CD8-positive, alpha-beta memory T cell (primary cell): ENCODE measurements around the gene LINGO1. TPM values are rescaled to one million over a fixed set of nuclear protein-coding genes. Genes with fewer than 3 reads are reported as not detected.

Experiments
- CTCF ChIA-PET: fragments of 350-600 bp; sonication (Branson Sonifier 250); formaldehyde crosslinking; loops from one replicate; lab custom pipeline; 2021; ENCODE audit warnings: antibody characterized with exemption; lab: Charles Lee
- POLR2A ChIA-PET: fragments of 350-600 bp; sonication (Branson Sonifier 250); formaldehyde crosslinking; loops from one replicate; lab custom pipeline; 2021; ENCODE audit warnings: antibody characterized with exemption; lab: Charles Lee
- DNase-seq, 5 donors: peaks; one replicate each; pipeline versions ENCODE4 v3.0.0 to v3.0.0-alpha.2; 2020 to 2022; ENCODE audit warnings: mixed read lengths in 1 of 5
- H3K27ac ChIP-seq: one replicate; pipeline ENCODE4 v1.7.0; 2013; ENCODE audit warnings: low read depth, mild to moderate bottlenecking, low read length, moderate library complexity
- H3K27me3 ChIP-seq: 2 replicates; pipeline ENCODE4 v1.7.0; 2013; ENCODE audit warnings: low read length, mild to moderate bottlenecking; ENCODE audit not compliant: insufficient read depth, poor library complexity, severe bottlenecking
- H3K36me3 ChIP-seq: 2 replicates; pipeline ENCODE4 v1.7.0; 2013; ENCODE audit warnings: mild to moderate bottlenecking, low read length, moderate library complexity; ENCODE audit not compliant: insufficient read depth
- H3K4me1 ChIP-seq: 2 replicates; pipeline ENCODE4 v1.7.0; 2013; ENCODE audit warnings: mild to moderate bottlenecking, low read length, moderate library complexity; ENCODE audit not compliant: insufficient read depth
- H3K4me3 ChIP-seq: 2 replicates; pipeline ENCODE4 v1.7.0; 2013; ENCODE audit warnings: mild to moderate bottlenecking, low read length
- H3K9me3 ChIP-seq: 2 replicates; pipeline ENCODE4 v1.7.0; 2013; ENCODE audit warnings: mild to moderate bottlenecking, low read length
- H3K27ac Mint-ChIP-seq, 8 donors: one replicate each; pipeline ENCODE4 v1.8.0; 2020 to 2021; ENCODE audit warnings: mixed read lengths in 8 of 8, mild to moderate bottlenecking in 6 of 8, inconsistent platforms in 3 of 8, moderate library complexity in 3 of 8
- H3K27me3 Mint-ChIP-seq, 2 donors: one replicate each; pipeline ENCODE4 v1.8.0; 2020 to 2021; ENCODE audit warnings: mixed read lengths in 2 of 2, mild to moderate bottlenecking in 1 of 2, moderate library complexity in 1 of 2
- H3K36me3 Mint-ChIP-seq, 3 donors: one replicate each; pipeline ENCODE4 v1.8.0; 2020 to 2021; ENCODE audit warnings: mixed read lengths in 3 of 3, inconsistent platforms in 1 of 3, mild to moderate bottlenecking in 1 of 3
- H3K4me1 Mint-ChIP-seq, 3 donors: one replicate each; pipeline ENCODE4 v1.8.0; 2020 to 2021; ENCODE audit warnings: mixed read lengths in 3 of 3, inconsistent platforms in 1 of 3, mild to moderate bottlenecking in 1 of 3
- H3K4me3 Mint-ChIP-seq, 7 donors: one replicate each; pipeline ENCODE4 v1.8.0; 2020 to 2021; ENCODE audit warnings: mixed read lengths in 7 of 7, mild to moderate bottlenecking in 6 of 7, moderate library complexity in 4 of 7, inconsistent platforms in 2 of 7
- H3K9me3 Mint-ChIP-seq, 5 donors: one replicate each; pipeline ENCODE4 v1.8.0; 2020 to 2022; ENCODE audit warnings: mixed read lengths in 5 of 5, mild to moderate bottlenecking in 3 of 5, moderate library complexity in 2 of 5, inconsistent platforms in 1 of 5
- polyA plus RNA-seq: library from polyadenylated mRNA; unstranded; fragments of 300-500 nt; fragmentation: Illumina TruSeq; gene quantifications from one replicate; pipeline ENCODE4 v1.2.3, GENCODE V29; 2021
- total RNA-seq, 2 experiments: library from RNA; stranded (reverse); gene quantifications; one replicate each; pipeline ENCODE4 v1.2.3, GENCODE V29; 2021

Gene LINGO1
- total and polyA plus RNA-seq, 3 experiments from 2014 or later = not detected

GRCh38 chr15:77621847-77622208 is 10.9 kb downstream of the LINGO1 start:
- DNase-seq = no peak
- CTCF ChIA-PET = no interaction called here

GRCh38 chr15:77620960-77621647 is 11.6 kb downstream of the LINGO1 start:
- H3K36me3 Mint-ChIP-seq = no peaks in the 10 kb centered on the region
- H3K9me3 Mint-ChIP-seq = no peaks in the 10 kb centered on the region
- peaks cover 5 to 9% of the 10 kb centered on the region in 2 donors for H3K27me3 Mint-ChIP-seq
- Histone ChIP-seq H3K4me3 (no peak overlapping the region), H3K27ac (peak overlapping the region; percentile 38), H3K36me3 (no peaks in the 10 kb centered on the region), H3K27me3 (no peaks in the 10 kb centered on the region), H3K4me1 (no peaks in the 10 kb centered on the region), H3K9me3 (no peaks in the 10 kb centered on the region)
- CTCF ChIA-PET = no interaction called here
- POLR2A ChIA-PET = no interaction called here
- no peak for DNase-seq
- H3K27ac Mint-ChIP-seq = no peak overlapping the region
- H3K4me1 Mint-ChIP-seq = no peaks in the 10 kb centered on the region
- H3K4me3 Mint-ChIP-seq = no peak overlapping the region

More at GRCh38 chr15:77621847-77622208, 10.9 kb downstream of the LINGO1 start:
- no peak overlapping the region for H3K4me3 ChIP-seq
- no peaks in the 10 kb centered on the region for H3K36me3 ChIP-seq
- H3K4me1 ChIP-seq = no peaks in the 10 kb centered on the region
- peak overlapping the region; percentile 38 for H3K27ac ChIP-seq
- Mint-ChIP-seq H3K4me1 (no peaks in the 10 kb centered on the region), H3K9me3 (no peaks in the 10 kb centered on the region), H3K27ac (no peak overlapping the region), H3K27me3 (peaks cover 5 to 14% of the 10 kb centered on the region in 2 donors), H3K4me3 (no peak overlapping the region), H3K36me3 (no peaks in the 10 kb centered on the region)
- POLR2A ChIA-PET = no interaction called here
- H3K9me3 ChIP-seq = no peaks in the 10 kb centered on the region
- no peaks in the 10 kb centered on the region for H3K27me3 ChIP-seq

GRCh38 chr15:77620297-77620696 is 12.4 kb downstream of the LINGO1 start:
- Histone ChIP-seq H3K4me1 (no peaks in the 10 kb centered on the region), H3K36me3 (no peaks in the 10 kb centered on the region), H3K4me3 (no peak overlapping the region), H3K27ac (no peak overlapping the region), H3K9me3 (no peaks in the 10 kb centered on the region), H3K27me3 (no peaks in the 10 kb centered on the region)
- peaks cover 5 to 9% of the 10 kb centered on the region in 2 donors for H3K27me3 Mint-ChIP-seq
- no peak overlapping the region for H3K27ac Mint-ChIP-seq
- DNase-seq = no peak
- POLR2A ChIA-PET = no interaction called here
- CTCF ChIA-PET = no interaction called here
- H3K4me3 Mint-ChIP-seq = no peak overlapping the region
- H3K9me3 Mint-ChIP-seq = no peaks in the 10 kb centered on the region
- H3K4me1 Mint-ChIP-seq = no peaks in the 10 kb centered on the region
- no peaks in the 10 kb centered on the region for H3K36me3 Mint-ChIP-seq

GRCh38 chr15:77619883-77620282 is 12.8 kb downstream of the LINGO1 start:
- no peaks in the 10 kb centered on the region for H3K9me3 ChIP-seq
- H3K27ac ChIP-seq = no peak overlapping the region
- ChIA-PET POLR2A (no interaction called here), CTCF (no interaction called here)
- H3K36me3 Mint-ChIP-seq = no peaks in the 10 kb centered on the region
- DNase-seq = no peak
- H3K4me1 Mint-ChIP-seq = no peaks in the 10 kb centered on the region
- H3K4me1 ChIP-seq = no peaks in the 10 kb centered on the region
- H3K9me3 Mint-ChIP-seq = no peaks in the 10 kb centered on the region
- H3K4me3 Mint-ChIP-seq = no peak overlapping the region
- H3K27ac Mint-ChIP-seq = no peak overlapping the region
- no peaks in the 10 kb centered on the region for H3K27me3 ChIP-seq
- no peaks in the 10 kb centered on the region for H3K36me3 ChIP-seq
- H3K27me3 Mint-ChIP-seq = peaks cover 5 to 9% of the 10 kb centered on the region in 2 donors
- no peak overlapping the region for H3K4me3 ChIP-seq

- H3K4me1 ChIP-seq = no peaks in the 10 kb centered on the region
- POLR2A ChIA-PET = no interaction called here
- H3K36me3 ChIP-seq = no peaks in the 10 kb centered on the region
- no peaks in the 10 kb centered on the region for H3K27me3 ChIP-seq
- Mint-ChIP-seq H3K27ac (peak overlapping the region in 1 of 8 donors; percentile 70), H3K36me3 (no peaks in the 10 kb centered on the region), H3K27me3 (peaks cover 2 to 9% of the 10 kb centered on the region in 2 donors), H3K9me3 (no peaks in the 10 kb centered on the region), H3K4me1 (no peaks in the 10 kb centered on the region), H3K4me3 (no peak overlapping the region)
- DNase-seq = no peak
- no peak overlapping the region for H3K27ac ChIP-seq
- H3K9me3 ChIP-seq = no peaks in the 10 kb centered on the region
- CTCF ChIA-PET = interaction anchor here (0.6 kb wide), 1 partner anchor 413 kb away, joined by 3 read pairs; no protein-coding TSS in a partner anchor
- no peak overlapping the region for H3K4me3 ChIP-seq
These were observed 15.1 kb downstream of the LINGO1 start for GRCh38 chr15:77617476-77618230.

- no peaks in the 10 kb centered on the region for H3K4me1 ChIP-seq
- peaks cover 2 to 9% of the 10 kb centered on the region in 2 donors for H3K27me3 Mint-ChIP-seq
- no peaks in the 10 kb centered on the region for H3K9me3 Mint-ChIP-seq
- no peaks in the 10 kb centered on the region for H3K36me3 ChIP-seq
- no peak overlapping the region for H3K4me3 Mint-ChIP-seq
- no peak overlapping the region for H3K27ac Mint-ChIP-seq
- no peaks in the 10 kb centered on the region for H3K4me1 Mint-ChIP-seq
- ChIA-PET POLR2A (no interaction called here), CTCF (no interaction called here)
- H3K27ac ChIP-seq = no peak overlapping the region
- DNase-seq = no peak
- no peaks in the 10 kb centered on the region for H3K36me3 Mint-ChIP-seq
- H3K9me3 ChIP-seq = no peaks in the 10 kb centered on the region
- no peaks in the 10 kb centered on the region for H3K27me3 ChIP-seq
- no peak overlapping the region for H3K4me3 ChIP-seq
These were observed 16.6 kb downstream of the LINGO1 start for GRCh38 chr15:77616072-77616471.

- peaks cover 0 to 7% of the 10 kb centered on the region in 2 donors for H3K27me3 Mint-ChIP-seq
- no peaks in the 10 kb centered on the region for H3K36me3 Mint-ChIP-seq
- H3K27ac Mint-ChIP-seq = no peak overlapping the region
- H3K9me3 Mint-ChIP-seq = no peaks in the 10 kb centered on the region
- H3K4me3 Mint-ChIP-seq = no peak overlapping the region
- H3K27ac ChIP-seq = no peak overlapping the region
- no peaks in the 10 kb centered on the region for H3K9me3 ChIP-seq
- H3K4me3 ChIP-seq = no peak overlapping the region
- CTCF ChIA-PET = no interaction called here
- H3K36me3 ChIP-seq = no peaks in the 10 kb centered on the region
- no peaks in the 10 kb centered on the region for H3K27me3 ChIP-seq
- H3K4me1 Mint-ChIP-seq = no peaks in the 10 kb centered on the region
- POLR2A ChIA-PET = no interaction called here
- no peaks in the 10 kb centered on the region for H3K4me1 ChIP-seq
- no peak for DNase-seq
These were observed 17.2 kb downstream of the LINGO1 start for GRCh38 chr15:77615472-77615871.

GRCh38 chr15:77614251-77614806 is 18.4 kb downstream of the LINGO1 start:
- Mint-ChIP-seq H3K4me1 (no peaks in the 10 kb centered on the region), H3K27ac (no peak overlapping the region), H3K27me3 (peaks cover 0 to 9% of the 10 kb centered on the region in 2 donors), H3K4me3 (no peak overlapping the region), H3K9me3 (no peaks in the 10 kb centered on the region), H3K36me3 (no peaks in the 10 kb centered on the region)
- no peak overlapping the region for H3K4me3 ChIP-seq
- H3K27ac ChIP-seq = no peak overlapping the region
- H3K9me3 ChIP-seq = no peaks in the 10 kb centered on the region
- CTCF ChIA-PET = no interaction called here
- no peaks in the 10 kb centered on the region for H3K4me1 ChIP-seq
- POLR2A ChIA-PET = no interaction called here
- H3K36me3 ChIP-seq = no peaks in the 10 kb centered on the region
- no peaks in the 10 kb centered on the region for H3K27me3 ChIP-seq
- DNase-seq = no peak
